ENCODE measurements around the gene ROBO1. TPM values are rescaled to one million over a fixed set of nuclear protein-coding genes. Genes with fewer than 3 reads are reported as not detected.

Gene ROBO1
- total RNA-seq, 1 donor from 2014 or later: 71.7 TPM

- Mint-ChIP-seq H3K27ac (ENCODE audit: unreplicated experiment) (no peak overlapping the region), H3K36me3 (ENCODE audit: low read depth, unreplicated experiment) (no peaks in the 10 kb centered on the region), H3K9me3 (ENCODE audit: unreplicated experiment) (peaks cover 2% of the 10 kb centered on the region), H3K27me3 (ENCODE audit: low read depth, unreplicated experiment) (no peaks in the 10 kb centered on the region), H3K4me1 (ENCODE audit: low read depth, unreplicated experiment) (peaks cover 4% of the 10 kb centered on the region), H3K4me3 (ENCODE audit: unreplicated experiment) (no peak overlapping the region)
- H3K79me2 ChIP-seq (ENCODE audit: insufficient read depth, low read length): no peaks in the 10 kb centered on the region
- no peaks in the 10 kb centered on the region for H3K9me3 ChIP-seq (ENCODE audit: insufficient read depth, low read depth, low read length)
- no peaks in the 10 kb centered on the region for H4K20me1 ChIP-seq (ENCODE audit: insufficient read depth, low read length)
- H2AFZ ChIP-seq (ENCODE audit: low read depth, low read length): no peak overlapping the region
- H3K4me3 ChIP-seq (ENCODE audit: insufficient read depth, low read depth, low read length): no peak overlapping the region
- TF ChIP-seq EZH2 (IDR thresholded peaks at IDR 0.05; ENCODE audit: insufficient read depth, low read length): no peak
- no peak for TF ChIP-seq CTCF (IDR thresholded peaks at IDR 0.05; ENCODE audit: insufficient read depth, low read depth, low read length)
- no peak overlapping the region for H3K9ac ChIP-seq (ENCODE audit: low read length)
- FAIRE-seq: no peak
- H3K4me1 ChIP-seq (ENCODE audit: insufficient read depth, low read length): no peaks in the 10 kb centered on the region
- no peak for DNase-seq (ENCODE audit: low read depth)
- no peak overlapping the region for H3K4me2 ChIP-seq (ENCODE audit: low read length)
- H3K36me3 ChIP-seq (ENCODE audit: insufficient read depth, low read length): no peaks in the 10 kb centered on the region
- H3K27ac ChIP-seq (ENCODE audit: low read depth, low read length): no peak overlapping the region
- H3K27me3 ChIP-seq (ENCODE audit: insufficient read depth, low read length): no peaks in the 10 kb centered on the region
Measured at GRCh38 chr3:79685108-79685507, 82.7 kb downstream of the ROBO1 start.

- no peaks in the 10 kb centered on the region for H3K79me2 ChIP-seq (ENCODE audit: insufficient read depth, low read length)
- DNase-seq (ENCODE audit: low read depth) (no peak), FAIRE-seq (no peak)
- H3K27me3 ChIP-seq (ENCODE audit: insufficient read depth, low read length): no peaks in the 10 kb centered on the region
- no peaks in the 10 kb centered on the region for H3K36me3 Mint-ChIP-seq (ENCODE audit: low read depth, unreplicated experiment)
- H3K4me3 ChIP-seq (ENCODE audit: insufficient read depth, low read depth, low read length): no peak overlapping the region
- H3K9me3 Mint-ChIP-seq (ENCODE audit: unreplicated experiment): peaks cover 2% of the 10 kb centered on the region
- H3K4me1 Mint-ChIP-seq (ENCODE audit: low read depth, unreplicated experiment): peaks cover 4% of the 10 kb centered on the region
- H3K4me2 ChIP-seq (ENCODE audit: low read length): no peak overlapping the region
- no peaks in the 10 kb centered on the region for H3K27me3 Mint-ChIP-seq (ENCODE audit: low read depth, unreplicated experiment)
- no peaks in the 10 kb centered on the region for H4K20me1 ChIP-seq (ENCODE audit: insufficient read depth, low read length)
- TF ChIP-seq EZH2 (IDR thresholded peaks at IDR 0.05; ENCODE audit: insufficient read depth, low read length) (no peak), CTCF (IDR thresholded peaks at IDR 0.05; ENCODE audit: insufficient read depth, low read depth, low read length) (no peak)
- H3K36me3 ChIP-seq (ENCODE audit: insufficient read depth, low read length): no peaks in the 10 kb centered on the region
- H2AFZ ChIP-seq (ENCODE audit: low read depth, low read length): no peak overlapping the region
- no peak overlapping the region for H3K27ac Mint-ChIP-seq (ENCODE audit: unreplicated experiment)
- no peak overlapping the region for H3K4me3 Mint-ChIP-seq (ENCODE audit: unreplicated experiment)
- no peak overlapping the region for H3K27ac ChIP-seq (ENCODE audit: low read depth, low read length)
- H3K4me1 ChIP-seq (ENCODE audit: insufficient read depth, low read length): no peaks in the 10 kb centered on the region
- H3K9ac ChIP-seq (ENCODE audit: low read length): no peak overlapping the region
- no peaks in the 10 kb centered on the region for H3K9me3 ChIP-seq (ENCODE audit: insufficient read depth, low read depth, low read length)
Measured at GRCh38 chr3:79684041-79684440, 83.8 kb downstream of the ROBO1 start.

GRCh38 chr3:79672731-79673130 lies 95.1 kb downstream of the ROBO1 start:
- H3K27ac Mint-ChIP-seq (ENCODE audit: unreplicated experiment): no peak overlapping the region
- Histone ChIP-seq H4K20me1 (ENCODE audit: insufficient read depth, low read length) (no peaks in the 10 kb centered on the region), H3K9me3 (ENCODE audit: insufficient read depth, low read depth, low read length) (no peaks in the 10 kb centered on the region), H3K4me1 (ENCODE audit: insufficient read depth, low read length) (no peaks in the 10 kb centered on the region), H3K4me2 (ENCODE audit: low read length) (no peak overlapping the region), H3K79me2 (ENCODE audit: insufficient read depth, low read length) (no peaks in the 10 kb centered on the region), H3K9ac (ENCODE audit: low read length) (no peak overlapping the region), H3K27me3 (ENCODE audit: insufficient read depth, low read length) (no peaks in the 10 kb centered on the region), H3K36me3 (ENCODE audit: insufficient read depth, low read length) (no peaks in the 10 kb centered on the region), H3K27ac (ENCODE audit: low read depth, low read length) (no peak overlapping the region), H3K4me3 (ENCODE audit: insufficient read depth, low read depth, low read length) (no peak overlapping the region), H2AFZ (ENCODE audit: low read depth, low read length) (no peak overlapping the region)
- no peak overlapping the region for H3K4me3 Mint-ChIP-seq (ENCODE audit: unreplicated experiment)
- TF ChIP-seq EZH2 (IDR thresholded peaks at IDR 0.05; ENCODE audit: insufficient read depth, low read length): no peak
- TF ChIP-seq CTCF (IDR thresholded peaks at IDR 0.05; ENCODE audit: insufficient read depth, low read depth, low read length): no peak
- FAIRE-seq: no peak
- H3K27me3 Mint-ChIP-seq (ENCODE audit: low read depth, unreplicated experiment): no peaks in the 10 kb centered on the region
- no peak for DNase-seq (ENCODE audit: low read depth)
- H3K9me3 Mint-ChIP-seq (ENCODE audit: unreplicated experiment): peaks cover 11% of the 10 kb centered on the region
- H3K4me1 Mint-ChIP-seq (ENCODE audit: low read depth, unreplicated experiment): no peaks in the 10 kb centered on the region
- no peaks in the 10 kb centered on the region for H3K36me3 Mint-ChIP-seq (ENCODE audit: low read depth, unreplicated experiment)
